H1 (cell line): Measurements from ENCODE around the gene ARMC12. TPM values are rescaled to one million over a fixed set of nuclear protein-coding genes. Genes with fewer than 3 reads are reported as not detected.

Source experiments
- BCL11A ChIP-seq, 2 experiments: IDR thresholded peaks; one replicate each; pipeline ENCODE4 v1.6.1; 2011; ENCODE audit warnings: low read depth in 2 of 2, low read length in 2 of 2, mild to moderate bottlenecking in 2 of 2
- CHD7 ChIP-seq: fragments of 300-600 bp; sonication (generic); IDR thresholded peaks from 2 replicates; pipeline ENCODE4 v1.7.1; 2012; ENCODE audit warnings: low read length, moderate library complexity, mild to moderate bottlenecking, inconsistent platforms; ENCODE audit not compliant: insufficient replicate concordance
- FOSL1 ChIP-seq: IDR thresholded peaks from 2 replicates; pipeline ENCODE4 v1.6.1; 2011; ENCODE audit warnings: mild to moderate bottlenecking, low read depth, low read length, moderate library complexity; ENCODE audit not compliant: insufficient read depth
- NRF1 ChIP-seq: IDR thresholded peaks from 2 replicates; pipeline ENCODE4 v1.6.1; 2011; ENCODE audit warnings: mild to moderate bottlenecking, low read depth, low read length, improper control_type of control experiment
- PHF8 ChIP-seq: fragments of 200-600 bp; sonication (generic); conservative IDR thresholded peaks from 2 replicates; pipeline ENCODE4 v1.7.1; 2012; ENCODE audit warnings: low read depth, mild to moderate bottlenecking, inconsistent platforms, low read length, moderate library complexity
- RFX5 ChIP-seq: IDR thresholded peaks from 2 replicates; pipeline ENCODE4 v1.6.1; 2011; ENCODE audit warnings: low read depth, low read length, improper control_type of control experiment, borderline replicate concordance
- SRF ChIP-seq: IDR thresholded peaks from 2 replicates; pipeline ENCODE4 v1.6.1; 2011; ENCODE audit warnings: mild to moderate bottlenecking, low read depth, low read length, moderate library complexity
- TAF7 ChIP-seq: optimal IDR thresholded peaks from 2 replicates; pipeline ENCODE3; 2011; ENCODE audit warnings: low read depth, mild to moderate bottlenecking, inconsistent platforms, low read length, moderate library complexity, borderline replicate concordance
- USF2 ChIP-seq: IDR thresholded peaks from 2 replicates; pipeline ENCODE4 v1.6.1; 2011; ENCODE audit warnings: low read length, improper control_type of control experiment
- polyA plus RNA-seq, 7 experiments: library from polyadenylated mRNA; depleted of rRNA in 3 of 7; stranded (reverse) in 5 of 7; unstranded in 2 of 7; fragments of >200 nt in 5 of 7; fragments of 200-250 nt in 2 of 7; gene quantifications; 1 replicate in 5 of 7; 2 replicates in 1 of 7; 4 replicates in 1 of 7; pipeline versions ENCODE4 v1.2.1 to v1.2.3, GENCODE V29; 2011 to 2013; ENCODE audit warnings: missing spikeins in 2 of 7, mixed read lengths in 2 of 7
- total RNA-seq: library from RNA; stranded (reverse); fragmentation: NEBNext Ultra II Directional; extraction: Animal tissue kit (Norgen Biotek cat#: 25700); gene quantifications from 2 replicates; pipeline ENCODE4 v1.2.1, GENCODE V29; 2021

The ARMC12 gene
- total and polyA plus RNA-seq, 2 of the 8 experiments (the other 6 are each of a cell fraction or from before 2014, with no cell fraction given): 0.86 to 3.7 TPM

- no peak for TF ChIP-seq SRF
- TF ChIP-seq FOSL1: no peak
- no peak for TF ChIP-seq CHD7
- no peak for TF ChIP-seq PHF8
- no peak for TF ChIP-seq TAF7
- TF ChIP-seq NRF1: no peak
- TF ChIP-seq USF2: no peak
- no peak for TF ChIP-seq BCL11A (IDR thresholded peaks at IDR 0.05; ENCODE audit: low read depth in 2 of 2, low read length in 2 of 2)
- no peak for TF ChIP-seq RFX5
These were observed 50.0 kb downstream of the ARMC12 start (continued) for GRCh38 chr6:35786810-35787209.
